HepG2 (cell line): ENCODE results near the gene PARD3. TPM values are rescaled to one million over a fixed set of nuclear protein-coding genes. Genes with fewer than 3 reads are reported as not detected.

ENCODE experiments used
- ATAC-seq: fragments of 200-7000 bp; cut with Tn5 transposase; 3 replicates; pipeline ENCODE4 v1.9.1; 2020; ENCODE audit warnings: mild to moderate bottlenecking, moderate library complexity
- BruUV-seq: library from RNA; stranded (reverse); fragments of 400-500 nt; replicated peaks from 2 replicates; lab custom pipeline; 2021; lab: Mats Ljungman, UMichigan
- CTCF ChIA-PET: fragments of 300-600 bp; formaldehyde crosslinking; extraction: SDS; loops from one replicate; lab custom pipeline; 2021; ENCODE audit warnings: low total read pairs, inconsistent platforms, low intra/inter-chr PET ratio; lab: Yijun Ruan, JAX
- POLR2A ChIA-PET: fragments of 350-600 bp; sonication (Branson Sonifier 250); formaldehyde crosslinking; loops from one replicate; lab custom pipeline; 2020; ENCODE audit warnings: antibody characterized with exemption, inconsistent platforms; lab: Yijun Ruan, JAX
- DNase-seq: peaks from one replicate; pipeline ENCODE4 v3.0.0-alpha.2; 2015; ENCODE audit warnings: low spot score
- FAIRE-seq: peaks from 3 replicates; lab custom pipeline; 2011; peaks lifted over from hg19 to GRCh38; lab: Jason Lieb, UNC
- H2AFZ ChIP-seq: one replicate; pipeline ENCODE4 v1.6.1; 2011; ENCODE audit warnings: low read length, inconsistent platforms
- H3K27ac ChIP-seq: fragments of 300-600 bp; 3 replicates; pipeline ENCODE4 v1.8.0; 2011; ENCODE audit warnings: mixed run types, mild to moderate bottlenecking, mixed read lengths, low read length, inconsistent platforms; ENCODE audit not compliant: insufficient read depth; ENCODE audit errors: extremely low read length
- H3K27me3 ChIP-seq, 2 experiments: fragments of 200-600 bp in 1 of 2; 2 replicates in 1 of 2; 3 replicates in 1 of 2; pipeline versions ENCODE4 v1.6.0 to v1.8.0; 2011; ENCODE audit warnings: low read length in 2 of 2, mild to moderate bottlenecking in 2 of 2, moderate library complexity in 2 of 2, inconsistent platforms in 1 of 2; ENCODE audit not compliant: insufficient read depth in 2 of 2, control insufficient read depth in 1 of 2
- H3K36me3 ChIP-seq, 2 experiments: fragments of 200-600 bp in 1 of 2; replicated peaks in 1 of 2; 2 replicates in 1 of 2; 3 replicates in 1 of 2; pipeline versions ENCODE4 v1.5.1 to v1.8.0; 2011; ENCODE audit warnings: low read length in 2 of 2, inconsistent platforms in 1 of 2; ENCODE audit not compliant: insufficient read depth in 2 of 2, control insufficient read depth in 1 of 2
- H3K4me1 ChIP-seq: 2 replicates; pipeline ENCODE4 v1.5.1; 2012; ENCODE audit warnings: low read length, inconsistent platforms; ENCODE audit not compliant: insufficient read depth
- H3K4me2 ChIP-seq: 2 replicates; pipeline ENCODE4 v1.6.0; 2011; ENCODE audit warnings: low read depth, low read length, inconsistent platforms
- H3K4me3 ChIP-seq, 3 experiments: fragments of 200-600 bp in 1 of 3; sonication (generic), shearing (Covaris generic) in 1 of 3; replicated peaks in 1 of 3; 2 replicates each; pipeline ENCODE4 v1.5.1; 2011 to 2016; ENCODE audit warnings: low read length in 3 of 3, inconsistent platforms in 2 of 3, low read depth in 2 of 3, mild to moderate bottlenecking in 2 of 3, control low read depth in 1 of 3, mixed read lengths in 1 of 3; ENCODE audit not compliant: insufficient read depth in 1 of 3
- H3K79me2 ChIP-seq: one replicate; pipeline ENCODE4 v1.6.1; 2011; ENCODE audit warnings: low read length, inconsistent platforms; ENCODE audit not compliant: insufficient read depth
- H3K9ac ChIP-seq: 2 replicates; pipeline ENCODE4 v1.6.0; 2011; ENCODE audit warnings: mild to moderate bottlenecking, low read depth, low read length, inconsistent platforms; ENCODE audit not compliant: insufficient read depth
- H3K9me3 ChIP-seq: 2 replicates; pipeline ENCODE4 v1.5.1; 2012; ENCODE audit warnings: mild to moderate bottlenecking, low read length
- H4K20me1 ChIP-seq: 2 replicates; pipeline ENCODE4 v1.6.0; 2011; ENCODE audit warnings: inconsistent platforms, mild to moderate bottlenecking, low read length, moderate library complexity; ENCODE audit not compliant: insufficient read depth
- HMGA1 ChIP-seq: sonication (generic); formaldehyde crosslinking; conservative IDR thresholded peaks from 2 replicates; pipeline ENCODE4 v1.4.0; 2020; ENCODE audit warnings: missing genetic modification reagents
- KLF13 ChIP-seq: sonication (generic); formaldehyde crosslinking; IDR thresholded peaks from 2 replicates; pipeline ENCODE4 v1.4.0; 2020; ENCODE audit warnings: mild to moderate bottlenecking, missing genetic modification reagents
- RFXANK ChIP-seq: IDR thresholded peaks from 2 replicates; pipeline ENCODE4 v1.6.1; 2016
- SETDB1 ChIP-seq: sonication (generic); formaldehyde crosslinking; IDR thresholded peaks from 2 replicates; pipeline ENCODE4 v1.5.1; 2020; ENCODE audit warnings: missing genetic modification reagents, mild to moderate bottlenecking, borderline replicate concordance
- ZNF367 ChIP-seq: sonication (generic); formaldehyde crosslinking; IDR thresholded peaks from 2 replicates; pipeline ENCODE4 v1.4.0; 2020; ENCODE audit warnings: missing genetic modification reagents, borderline replicate concordance
- ZNF577 ChIP-seq: sonication (generic); formaldehyde crosslinking; IDR thresholded peaks from 2 replicates; pipeline ENCODE4 v1.4.0; 2020; ENCODE audit warnings: mild to moderate bottlenecking, low read depth, missing genetic modification reagents, borderline replicate concordance
- ZNF746 ChIP-seq: sonication (generic); formaldehyde crosslinking; IDR thresholded peaks from 2 replicates; pipeline ENCODE4 v1.8.0; 2022; ENCODE audit warnings: mild to moderate bottlenecking, missing genetic modification reagents
- WGBS: methylation state at CpG from one replicate; pipeline ENCODE4 v1.1.6; 2017; ENCODE audit warnings: low lambda C conversion rate; 5-methylcytosine and 5-hydroxymethylcytosine counted together
- in situ Hi-C: cut with HindIII; loops from 2 replicates; pipeline ENCODE4 v1.10.0; 2017; ENCODE audit warnings: low pct_unique_long_range_greater_than_20kb; ENCODE audit not compliant: extremely low pct_ligation_motif_present
- intact Hi-C: fragments of 100-400 bp; cut with micrococcal nuclease; formaldehyde crosslinking; loops from one replicate; pipeline ENCODE4 v1.10.0; 2022; ENCODE audit not compliant: unreplicated experiment
- polyA plus RNA-seq, 8 experiments: library from polyadenylated mRNA; depleted of rRNA in 3 of 8; stranded (reverse) in 7 of 8; unstranded in 1 of 8; fragments of >200 nt; fragmentation: Illumina TruSeq in 4 of 8; extraction: Trizol in 4 of 8; gene quantifications; 2 replicates each; pipeline versions ENCODE4 v1.2.1 to v1.2.3, GENCODE V29; 2011 to 2016; ENCODE audit warnings: low read depth in 4 of 8, missing spikeins in 1 of 8, mixed read lengths in 1 of 8; ENCODE audit not compliant: insufficient read depth in 1 of 8
- total RNA-seq, 5 experiments: library from RNA; depleted of rRNA; stranded (reverse); fragments of >200 nt; fragmentation: Illumina TruSeq; extraction: Trizol; gene quantifications; 2 replicates each; pipeline ENCODE4 v1.2.3, GENCODE V29; 2016; ENCODE audit warnings: low read depth in 1 of 5
- TF ChIP-seq, protein P1 (sequence below): IDR thresholded peaks from 2 replicates; pipeline ENCODE4 v1.6.1; 2016; ENCODE audit warnings: missing biosample characterization, missing genetic modification reagents, low read depth
- TF ChIP-seq, protein P2 (sequence below): sonication (generic); formaldehyde crosslinking; IDR thresholded peaks from 2 replicates; pipeline ENCODE4 v1.5.0; 2020; ENCODE audit warnings: mild to moderate bottlenecking, missing genetic modification reagents, moderate library complexity
- TF ChIP-seq, protein P3 (sequence below): sonication (generic); IDR thresholded peaks from 2 replicates; pipeline ENCODE4 v1.6.1; 2016; ENCODE audit warnings: low read depth, borderline replicate concordance
- TF ChIP-seq, protein P4 (sequence below): sonication (generic); formaldehyde crosslinking; IDR thresholded peaks from 2 replicates; pipeline ENCODE4 v1.5.1; 2020; ENCODE audit warnings: mild to moderate bottlenecking, missing genetic modification reagents, moderate library complexity
- TF ChIP-seq, protein P5 (sequence below): sonication (generic); formaldehyde crosslinking; conservative IDR thresholded peaks from 2 replicates; pipeline ENCODE4 v1.8.0; 2022; ENCODE audit warnings: missing genetic modification reagents
- TF ChIP-seq, protein P6 (sequence below): IDR thresholded peaks from 2 replicates; pipeline ENCODE4 v1.6.1; 2018; ENCODE audit warnings: missing genetic modification reagents, mild to moderate bottlenecking, missing compliant biosample characterization

PARD3 gene
- total and polyA plus RNA-seq, 2 of the 13 experiments (the other 11 are each of a cell fraction or from before 2014, with no cell fraction given): 40.9 to 60.0 TPM

DNA sequence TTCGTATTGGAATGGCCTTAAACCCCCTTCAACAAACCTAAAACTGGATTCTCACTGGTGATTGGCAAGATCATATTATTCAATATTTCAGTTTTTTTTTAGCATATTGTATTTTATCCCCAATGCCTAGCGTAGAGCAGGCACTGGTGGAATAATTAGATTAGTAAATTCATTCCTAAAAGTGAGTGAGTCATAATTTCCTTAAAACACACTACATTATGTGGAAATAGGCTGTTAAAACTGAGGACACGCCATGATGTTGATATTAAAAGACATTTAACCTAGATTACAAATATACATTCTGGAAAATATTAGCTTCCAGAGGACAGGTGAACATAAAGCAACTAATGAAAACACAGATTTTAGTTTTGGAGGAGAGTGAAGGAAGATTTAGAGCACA, 463.9 kb downstream of the PARD3 start:
- H3K27me3 ChIP-seq: no peaks in the 10 kb centered on the region
- no peak overlapping the region for H2AFZ ChIP-seq
- no peaks in the 10 kb centered on the region for H4K20me1 ChIP-seq
- H3K79me2 ChIP-seq: no peaks in the 10 kb centered on the region
- peaks cover 1 to 9% of the 10 kb centered on the region in 2 experiments; a peak in 4 of 5 replicates for H3K36me3 ChIP-seq
- ChIA-PET POLR2A (no interaction called here), CTCF (no interaction called here)
- H3K27ac ChIP-seq: no peak overlapping the region
- no peak for DNase-seq
- H3K9me3 ChIP-seq: no peaks in the 10 kb centered on the region
- no peak overlapping the region for H3K4me3 ChIP-seq
- in situ Hi-C loops (no loop called here), intact Hi-C loops (no loop called here)
- no TSS peak for BruUV-seq
- no peak for FAIRE-seq
- no peak overlapping the region for H3K9ac ChIP-seq
- H3K4me1 ChIP-seq: peaks cover 10% of the 10 kb centered on the region
- ATAC-seq: no peak
- no peak overlapping the region for H3K4me2 ChIP-seq
- 96% methylated on average over 3 of the region's 3 CpGs for WGBS
- TF ChIP-seq HMGA1 (CRISPR knock-in tag) (no peak), KLF13 (CRISPR knock-in tag) (no peak), SETDB1 (CRISPR knock-in tag) (no peak), ZNF577 (no peak), RFXANK (CRISPR knock-in tag) (no peak), ZNF746 (CRISPR knock-in tag) (no peak), ZNF367 (CRISPR knock-in tag) (no peak)
- TF ChIP-seq, protein P1, sequence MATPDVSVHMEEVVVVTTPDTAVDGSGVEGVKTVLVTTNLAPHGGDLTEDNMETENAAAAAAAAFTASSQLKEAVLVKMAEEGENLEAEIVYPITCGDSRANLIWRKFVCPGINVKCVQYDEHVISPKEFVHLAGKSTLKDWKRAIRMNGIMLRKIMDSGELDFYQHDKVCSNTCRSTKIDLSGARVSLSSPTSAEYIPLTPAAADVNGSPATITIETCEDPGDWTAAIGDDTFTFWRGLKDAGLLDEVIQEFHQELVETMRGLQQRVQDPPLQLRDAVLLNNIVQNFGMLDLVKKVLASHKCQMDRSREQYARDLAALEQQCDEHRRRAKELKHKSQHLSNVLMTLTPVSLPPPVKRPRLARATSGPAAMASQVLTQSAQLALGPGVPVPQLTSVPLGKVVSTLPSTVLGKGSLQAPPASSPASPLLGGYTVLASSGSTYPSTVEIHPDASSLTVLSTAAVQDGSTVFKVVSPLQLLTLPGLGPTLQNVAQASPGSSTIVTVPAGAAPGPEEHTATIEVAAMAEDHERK (CRISPR knock-in tag): no peak
- TF ChIP-seq, protein P2, sequence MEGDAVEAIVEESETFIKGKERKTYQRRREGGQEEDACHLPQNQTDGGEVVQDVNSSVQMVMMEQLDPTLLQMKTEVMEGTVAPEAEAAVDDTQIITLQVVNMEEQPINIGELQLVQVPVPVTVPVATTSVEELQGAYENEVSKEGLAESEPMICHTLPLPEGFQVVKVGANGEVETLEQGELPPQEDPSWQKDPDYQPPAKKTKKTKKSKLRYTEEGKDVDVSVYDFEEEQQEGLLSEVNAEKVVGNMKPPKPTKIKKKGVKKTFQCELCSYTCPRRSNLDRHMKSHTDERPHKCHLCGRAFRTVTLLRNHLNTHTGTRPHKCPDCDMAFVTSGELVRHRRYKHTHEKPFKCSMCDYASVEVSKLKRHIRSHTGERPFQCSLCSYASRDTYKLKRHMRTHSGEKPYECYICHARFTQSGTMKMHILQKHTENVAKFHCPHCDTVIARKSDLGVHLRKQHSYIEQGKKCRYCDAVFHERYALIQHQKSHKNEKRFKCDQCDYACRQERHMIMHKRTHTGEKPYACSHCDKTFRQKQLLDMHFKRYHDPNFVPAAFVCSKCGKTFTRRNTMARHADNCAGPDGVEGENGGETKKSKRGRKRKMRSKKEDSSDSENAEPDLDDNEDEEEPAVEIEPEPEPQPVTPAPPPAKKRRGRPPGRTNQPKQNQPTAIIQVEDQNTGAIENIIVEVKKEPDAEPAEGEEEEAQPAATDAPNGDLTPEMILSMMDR: no peak
- TF ChIP-seq, protein P3, sequence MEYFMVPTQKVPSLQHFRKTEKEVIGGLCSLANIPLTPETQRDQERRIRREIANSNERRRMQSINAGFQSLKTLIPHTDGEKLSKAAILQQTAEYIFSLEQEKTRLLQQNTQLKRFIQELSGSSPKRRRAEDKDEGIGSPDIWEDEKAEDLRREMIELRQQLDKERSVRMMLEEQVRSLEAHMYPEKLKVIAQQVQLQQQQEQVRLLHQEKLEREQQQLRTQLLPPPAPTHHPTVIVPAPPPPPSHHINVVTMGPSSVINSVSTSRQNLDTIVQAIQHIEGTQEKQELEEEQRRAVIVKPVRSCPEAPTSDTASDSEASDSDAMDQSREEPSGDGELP: no peak
- TF ChIP-seq, protein P4, sequence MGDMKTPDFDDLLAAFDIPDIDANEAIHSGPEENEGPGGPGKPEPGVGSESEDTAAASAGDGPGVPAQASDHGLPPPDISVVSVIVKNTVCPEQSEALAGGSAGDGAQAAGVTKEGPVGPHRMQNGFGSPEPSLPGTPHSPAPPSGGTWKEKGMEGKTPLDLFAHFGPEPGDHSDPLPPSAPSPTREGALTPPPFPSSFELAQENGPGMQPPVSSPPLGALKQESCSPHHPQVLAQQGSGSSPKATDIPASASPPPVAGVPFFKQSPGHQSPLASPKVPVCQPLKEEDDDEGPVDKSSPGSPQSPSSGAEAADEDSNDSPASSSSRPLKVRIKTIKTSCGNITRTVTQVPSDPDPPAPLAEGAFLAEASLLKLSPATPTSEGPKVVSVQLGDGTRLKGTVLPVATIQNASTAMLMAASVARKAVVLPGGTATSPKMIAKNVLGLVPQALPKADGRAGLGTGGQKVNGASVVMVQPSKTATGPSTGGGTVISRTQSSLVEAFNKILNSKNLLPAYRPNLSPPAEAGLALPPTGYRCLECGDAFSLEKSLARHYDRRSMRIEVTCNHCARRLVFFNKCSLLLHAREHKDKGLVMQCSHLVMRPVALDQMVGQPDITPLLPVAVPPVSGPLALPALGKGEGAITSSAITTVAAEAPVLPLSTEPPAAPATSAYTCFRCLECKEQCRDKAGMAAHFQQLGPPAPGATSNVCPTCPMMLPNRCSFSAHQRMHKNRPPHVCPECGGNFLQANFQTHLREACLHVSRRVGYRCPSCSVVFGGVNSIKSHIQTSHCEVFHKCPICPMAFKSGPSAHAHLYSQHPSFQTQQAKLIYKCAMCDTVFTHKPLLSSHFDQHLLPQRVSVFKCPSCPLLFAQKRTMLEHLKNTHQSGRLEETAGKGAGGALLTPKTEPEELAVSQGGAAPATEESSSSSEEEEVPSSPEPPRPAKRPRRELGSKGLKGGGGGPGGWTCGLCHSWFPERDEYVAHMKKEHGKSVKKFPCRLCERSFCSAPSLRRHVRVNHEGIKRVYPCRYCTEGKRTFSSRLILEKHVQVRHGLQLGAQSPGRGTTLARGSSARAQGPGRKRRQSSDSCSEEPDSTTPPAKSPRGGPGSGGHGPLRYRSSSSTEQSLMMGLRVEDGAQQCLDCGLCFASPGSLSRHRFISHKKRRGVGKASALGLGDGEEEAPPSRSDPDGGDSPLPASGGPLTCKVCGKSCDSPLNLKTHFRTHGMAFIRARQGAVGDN (CRISPR knock-in tag): no peak
- TF ChIP-seq, protein P5, sequence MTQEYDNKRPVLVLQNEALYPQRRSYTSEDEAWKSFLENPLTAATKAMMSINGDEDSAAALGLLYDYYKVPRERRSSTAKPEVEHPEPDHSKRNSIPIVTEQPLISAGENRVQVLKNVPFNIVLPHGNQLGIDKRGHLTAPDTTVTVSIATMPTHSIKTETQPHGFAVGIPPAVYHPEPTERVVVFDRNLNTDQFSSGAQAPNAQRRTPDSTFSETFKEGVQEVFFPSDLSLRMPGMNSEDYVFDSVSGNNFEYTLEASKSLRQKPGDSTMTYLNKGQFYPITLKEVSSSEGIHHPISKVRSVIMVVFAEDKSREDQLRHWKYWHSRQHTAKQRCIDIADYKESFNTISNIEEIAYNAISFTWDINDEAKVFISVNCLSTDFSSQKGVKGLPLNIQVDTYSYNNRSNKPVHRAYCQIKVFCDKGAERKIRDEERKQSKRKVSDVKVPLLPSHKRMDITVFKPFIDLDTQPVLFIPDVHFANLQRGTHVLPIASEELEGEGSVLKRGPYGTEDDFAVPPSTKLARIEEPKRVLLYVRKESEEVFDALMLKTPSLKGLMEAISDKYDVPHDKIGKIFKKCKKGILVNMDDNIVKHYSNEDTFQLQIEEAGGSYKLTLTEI (CRISPR knock-in tag): no peak
- TF ChIP-seq, protein P6, sequence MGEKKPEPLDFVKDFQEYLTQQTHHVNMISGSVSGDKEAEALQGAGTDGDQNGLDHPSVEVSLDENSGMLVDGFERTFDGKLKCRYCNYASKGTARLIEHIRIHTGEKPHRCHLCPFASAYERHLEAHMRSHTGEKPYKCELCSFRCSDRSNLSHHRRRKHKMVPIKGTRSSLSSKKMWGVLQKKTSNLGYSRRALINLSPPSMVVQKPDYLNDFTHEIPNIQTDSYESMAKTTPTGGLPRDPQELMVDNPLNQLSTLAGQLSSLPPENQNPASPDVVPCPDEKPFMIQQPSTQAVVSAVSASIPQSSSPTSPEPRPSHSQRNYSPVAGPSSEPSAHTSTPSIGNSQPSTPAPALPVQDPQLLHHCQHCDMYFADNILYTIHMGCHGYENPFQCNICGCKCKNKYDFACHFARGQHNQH (CRISPR knock-in tag): no peak
